Measurements from ENCODE around the gene ZC3H10.
"Not testable (repeated sequence)": the region's sequence is repeated elsewhere in the genome, so short reads cannot be mapped to it uniquely, and the experiment has no call there.

ZC3H10 gene

DNA sequence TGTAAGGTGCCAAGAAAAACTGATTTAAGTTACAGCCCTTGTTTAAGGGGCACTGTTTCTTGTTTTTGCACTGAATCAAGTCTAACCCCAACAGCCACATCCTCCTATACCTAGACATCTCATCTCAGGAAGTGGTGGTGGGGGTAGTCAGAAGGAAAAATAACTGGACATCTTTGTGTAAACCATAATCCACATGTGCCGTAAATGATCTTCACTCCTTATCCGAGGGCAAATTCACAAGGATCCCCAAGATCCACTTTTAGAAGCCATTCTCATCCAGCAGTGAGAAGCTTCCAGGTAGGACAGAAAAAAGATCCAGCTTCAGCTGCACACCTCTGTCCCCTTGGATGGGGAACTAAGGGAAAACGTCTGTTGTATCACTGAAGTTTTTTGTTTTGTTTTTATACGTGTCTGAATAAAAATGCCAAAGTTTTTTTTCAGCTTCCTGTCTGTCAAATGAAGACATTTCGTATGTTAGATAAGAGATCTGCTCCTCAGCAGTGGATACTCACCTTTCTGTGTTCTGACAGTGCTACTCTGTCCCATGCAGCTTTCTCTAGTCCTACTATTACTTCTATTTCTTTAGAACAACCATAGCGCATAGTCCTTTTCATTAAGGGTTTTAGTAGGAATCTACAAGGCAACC lies 14.9 kb upstream of the ZC3H10 start:
- no peak for DNase-seq

- DNase-seq, result no peak
Measured at GRCh38 chr12:56103823-56104108, 14.3 kb upstream of the ZC3H10 start.

GRCh38 chr12:56104109-56104814 lies 13.8 kb upstream of the ZC3H10 start, which contains the start of gene PA2G4:
PA2G4 (plus strand) TSS chr12:56104559; CDS start chr12:56104738, 179 bp downstream.
- DNase-seq, result peak; percentile 96 to 97

DNA sequence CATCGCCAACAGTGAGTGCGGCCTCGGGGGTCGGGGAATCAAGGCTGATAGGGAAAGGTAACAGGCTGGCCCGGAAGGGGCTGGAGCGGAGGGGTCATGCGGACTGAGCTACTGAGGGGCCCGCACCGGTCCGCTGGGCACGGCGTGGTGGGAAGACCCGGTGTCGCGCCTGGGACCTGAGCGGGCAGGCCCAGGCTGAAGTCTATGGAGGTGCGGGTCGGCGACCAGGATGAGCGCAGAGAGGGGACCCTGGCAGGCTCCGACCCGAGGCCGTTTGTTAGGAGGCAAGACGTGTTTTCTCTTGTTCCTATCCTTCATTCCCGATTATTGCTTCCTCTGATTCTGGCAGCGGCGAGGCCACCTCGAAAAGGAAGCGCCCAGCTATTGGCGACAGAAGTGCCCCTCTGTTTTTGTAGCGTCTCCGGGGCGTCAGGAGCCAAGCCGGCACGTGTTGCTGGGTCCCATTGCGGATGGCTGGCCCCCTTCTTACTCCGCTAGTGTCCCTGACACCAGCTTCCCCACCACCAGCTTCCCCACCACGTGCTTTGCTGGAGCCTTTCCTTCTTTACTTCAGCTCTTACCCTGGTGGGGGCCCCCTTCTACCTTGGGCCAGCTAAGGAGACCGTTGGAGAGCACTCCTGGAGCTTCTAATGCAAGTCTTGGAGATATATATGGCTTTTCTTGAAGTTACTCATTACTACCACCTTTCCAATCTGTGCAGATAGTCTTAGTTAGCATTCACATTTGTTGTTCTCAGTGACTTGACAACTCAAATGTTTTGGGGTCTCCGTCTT lies 13.1 kb upstream of the ZC3H10 start:
- peak; percentile 7 to 17 for DNase-seq

GRCh38 chr12:56105609-56105902 lies 12.5 kb upstream of the ZC3H10 start:
- DNase-seq, result no peak

DNA sequence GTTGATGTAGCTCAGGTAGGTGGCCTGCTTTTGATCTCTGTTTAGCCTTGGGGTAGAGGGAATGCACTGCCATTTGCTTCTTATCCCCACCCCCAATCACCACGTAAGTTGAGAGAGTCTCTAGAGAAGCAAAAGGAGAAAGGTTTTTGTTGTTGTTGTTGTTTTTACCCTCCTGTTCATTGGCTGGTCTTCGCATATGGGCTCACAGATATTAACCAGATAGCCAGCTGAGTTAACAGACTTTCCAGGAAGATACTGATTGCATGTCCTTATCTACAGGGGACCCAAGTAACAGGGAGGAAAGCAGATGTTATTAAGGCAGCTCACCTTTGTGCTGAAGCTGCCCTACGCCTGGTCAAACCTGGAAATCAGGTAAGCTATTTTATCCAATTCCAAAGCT lies 10.8 kb upstream of the ZC3H10 start:
- no peak for DNase-seq

DNA sequence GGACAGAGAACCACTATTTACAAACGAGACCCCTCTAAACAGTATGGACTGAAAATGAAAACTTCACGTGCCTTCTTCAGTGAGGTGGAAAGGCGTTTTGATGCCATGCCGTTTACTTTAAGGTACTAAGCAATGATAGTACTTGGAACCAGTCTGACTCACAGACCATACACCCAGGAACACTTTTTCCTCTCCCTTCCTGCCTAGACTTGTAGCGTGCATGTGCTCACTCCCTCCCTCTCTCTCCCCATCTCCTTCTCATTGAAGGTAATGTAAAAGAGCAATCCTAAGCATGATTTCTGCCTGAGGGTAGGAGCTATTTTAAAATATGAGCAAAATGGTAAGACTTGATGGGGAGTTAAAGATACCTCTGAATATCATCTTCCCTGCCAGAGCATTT lies 7.5 kb upstream of the ZC3H10 start:
- no peak for DNase-seq

DNA sequence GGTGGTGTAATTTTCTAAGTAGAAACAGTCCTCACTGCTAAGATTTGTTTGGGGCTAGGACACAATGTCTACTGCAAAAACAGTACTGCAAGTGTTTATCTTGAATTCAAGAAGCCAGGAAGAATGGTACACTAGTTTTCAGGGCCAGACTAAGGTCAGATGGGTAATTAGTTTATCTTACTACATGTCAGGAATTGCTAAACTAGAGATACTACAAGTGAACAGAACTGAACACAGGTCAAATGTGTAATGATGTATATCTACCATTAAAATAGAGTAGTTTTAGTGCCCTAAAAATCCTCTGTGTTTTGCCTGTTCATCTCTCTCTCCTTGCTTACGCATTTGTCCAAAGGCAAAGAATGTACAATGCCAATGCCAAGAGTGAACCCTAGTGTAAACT lies 4.0 kb upstream of the ZC3H10 start:
- DNase-seq, result no peak

GRCh38 chr12:56115329-56115728 lies 2.7 kb upstream of the ZC3H10 start:
- no peak for DNase-seq

GRCh38 chr12:56116267-56117081 lies 1.6 kb upstream of the ZC3H10 start, which contains the start of gene RPL41:
RPL41 (plus strand) TSS chr12:56116633.
- peak; percentile 86 to 87 for DNase-seq

DNA sequence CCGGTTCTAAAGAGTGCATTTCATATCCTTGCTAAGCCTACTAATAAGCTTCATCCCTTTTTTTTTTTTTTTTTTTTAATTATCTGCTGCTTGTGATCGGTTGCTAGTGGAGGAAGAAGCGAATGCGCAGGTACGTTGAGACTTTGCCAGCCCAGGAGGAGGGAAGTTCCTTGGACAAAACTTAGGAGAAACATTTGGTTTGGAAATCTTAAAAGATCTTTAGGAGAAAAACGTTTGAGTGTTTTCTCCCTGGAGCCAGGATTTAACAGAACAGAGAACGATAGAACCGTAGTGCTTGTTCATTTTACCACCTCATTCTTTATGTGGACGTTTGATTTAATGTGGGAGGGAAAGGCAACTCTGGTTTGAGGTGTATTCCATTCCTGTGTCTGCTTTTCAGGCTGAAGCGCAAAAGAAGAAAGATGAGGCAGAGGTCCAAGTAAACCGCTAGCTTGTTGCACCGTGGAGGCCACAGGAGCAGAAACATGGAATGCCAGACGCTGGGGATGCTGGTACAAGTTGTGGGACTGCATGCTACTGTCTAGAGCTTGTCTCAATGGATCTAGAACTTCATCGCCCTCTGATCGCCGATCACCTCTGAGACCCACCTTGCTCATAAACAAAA lies 872 bp upstream of the ZC3H10 start:
- not testable (repeated sequence) for DNase-seq

DNA sequence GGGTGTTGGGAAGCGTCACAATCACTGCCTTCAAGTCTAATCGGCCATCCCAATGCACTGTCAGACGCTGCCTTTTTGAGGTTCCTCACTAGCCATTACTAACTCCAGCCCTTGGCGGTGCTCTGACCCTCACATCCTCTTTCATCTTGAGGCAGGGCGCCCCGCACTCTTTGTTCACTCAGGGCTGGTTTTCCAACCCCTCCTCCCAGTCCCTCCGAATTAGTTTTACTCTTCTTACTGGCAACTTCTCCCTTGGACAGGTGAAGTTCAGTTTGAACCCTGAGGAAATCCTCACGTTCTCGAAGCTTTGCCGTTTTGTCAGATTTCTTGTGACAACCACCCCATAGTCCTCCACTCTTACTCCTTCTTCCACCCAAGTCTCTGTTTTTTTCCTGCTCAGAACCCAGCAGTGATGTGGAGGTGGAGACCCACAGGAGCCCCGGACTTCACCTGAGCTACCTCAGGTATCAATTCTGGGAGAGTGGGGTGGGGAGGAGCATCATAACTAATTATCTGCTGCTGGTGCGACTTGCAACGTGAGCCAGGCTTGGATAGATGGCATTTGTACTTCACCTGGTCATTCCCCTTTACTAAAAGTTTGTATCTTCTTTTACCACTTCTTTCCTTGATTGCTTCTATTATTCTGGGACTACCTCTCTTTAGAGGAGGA lies 757 bp downstream of the ZC3H10 start:
- DNase-seq, result no peak

- peak; percentile 73 to 77 for DNase-seq
Measured at GRCh38 chr12:56119361-56119796, 1.3 kb downstream of the ZC3H10 start.

DNA sequence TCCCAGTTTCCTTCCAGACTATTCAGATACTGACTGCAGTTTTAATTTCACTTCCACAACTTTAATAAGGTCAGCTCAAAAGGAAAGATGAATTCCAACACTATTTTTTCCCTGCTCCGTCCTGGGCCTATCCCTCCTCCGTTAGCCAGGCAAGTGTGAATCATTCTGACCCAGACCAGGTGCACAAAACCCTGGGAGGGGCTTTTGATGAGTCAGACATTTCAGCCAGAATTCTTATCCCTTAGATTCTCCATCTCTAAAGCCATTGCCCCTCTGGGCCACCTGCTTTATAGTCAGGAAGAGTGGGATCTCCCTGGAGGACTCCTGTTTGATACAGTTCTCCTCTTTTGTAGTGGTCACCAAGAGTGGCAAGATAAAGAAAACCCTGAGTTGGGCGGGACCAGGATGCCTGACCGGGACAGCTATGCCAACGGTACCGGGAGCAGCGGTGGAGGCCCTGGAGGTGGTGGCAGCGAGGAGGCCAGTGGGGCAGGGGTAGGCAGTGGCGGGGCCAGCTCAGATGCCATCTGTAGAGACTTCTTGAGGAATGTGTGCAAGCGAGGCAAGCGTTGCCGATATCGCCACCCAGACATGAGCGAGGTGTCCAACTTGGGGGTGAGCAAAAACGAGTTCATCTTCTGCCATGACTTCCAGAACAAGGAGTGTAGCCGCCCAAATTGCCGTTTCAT lies 2.2 kb downstream of the ZC3H10 start:
- DNase-seq, result no peak

- DNase-seq, result no peak
Measured at GRCh38 chr12:56121204-56121870, 3.3 kb downstream of the ZC3H10 start.

DNA sequence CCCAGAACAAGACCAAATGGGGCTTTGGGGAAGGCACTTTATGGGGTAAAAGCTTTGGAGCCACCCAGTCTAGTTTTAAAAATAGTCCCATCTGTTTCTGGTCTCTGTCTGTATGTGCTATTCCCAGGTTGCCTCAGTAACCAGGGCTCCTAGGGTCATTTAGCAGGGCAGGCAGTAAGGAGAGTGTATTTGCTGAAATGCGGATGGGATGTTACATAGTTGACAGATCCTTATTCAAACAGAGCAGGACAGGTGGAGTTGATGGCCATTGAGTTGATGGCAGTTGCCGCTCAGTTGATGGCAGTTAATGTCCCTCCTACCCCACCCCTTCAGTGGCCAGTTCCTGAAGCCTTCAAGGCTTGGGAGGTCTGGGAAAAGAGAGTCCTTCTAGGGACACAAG lies 4.6 kb downstream of the ZC3H10 start:
- DNase-seq, result no peak

- DNase-seq, result no peak
Measured at GRCh38 chr12:56124133-56124532, 6.1 kb downstream of the ZC3H10 start.

DNA sequence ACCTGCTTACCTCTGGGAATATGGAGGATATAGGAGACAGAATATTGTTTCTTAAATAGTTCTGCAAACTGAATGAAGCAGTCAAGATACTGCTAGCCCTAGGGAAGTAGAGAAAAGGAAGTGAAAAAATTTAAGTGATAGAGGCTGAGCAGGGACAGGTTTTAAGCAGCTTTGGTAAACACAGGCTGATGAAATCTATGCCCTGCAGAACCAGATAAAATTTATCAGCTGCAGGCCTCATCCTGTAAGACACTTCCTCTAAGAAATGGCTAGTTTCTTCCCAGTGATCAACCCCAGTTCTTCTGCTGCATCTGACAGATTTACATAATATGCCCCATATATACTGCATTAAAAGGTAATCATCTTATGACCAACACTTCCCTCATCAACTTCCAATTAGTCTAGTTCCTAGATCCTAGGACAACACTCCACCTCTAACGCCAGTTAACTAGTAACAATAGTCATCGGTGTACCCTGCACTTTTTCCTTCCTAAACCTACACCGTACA lies 8.7 kb downstream of the ZC3H10 start:
- peak; percentile 30 to 54 for DNase-seq

DNA sequence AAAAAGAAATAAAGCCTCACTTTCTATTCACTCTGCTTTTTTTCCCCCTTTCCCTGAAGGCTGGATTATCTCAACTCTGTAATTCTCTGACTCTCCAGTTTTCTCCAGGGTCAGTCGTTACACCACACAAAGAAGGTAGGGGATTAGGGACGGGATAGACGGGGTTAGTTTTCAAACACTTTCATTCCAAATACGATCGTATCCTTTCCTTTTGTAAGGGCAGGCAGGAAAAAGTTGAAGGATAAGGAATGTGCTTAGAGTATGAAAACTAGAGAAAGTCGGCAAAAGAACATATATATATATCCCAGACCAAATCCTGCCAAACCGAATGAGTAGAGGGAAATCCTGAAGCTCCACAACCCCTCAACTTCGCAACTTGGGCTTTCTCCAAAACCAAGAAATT lies 9.4 kb downstream of the ZC3H10 start:
- no peak for DNase-seq

DNA sequence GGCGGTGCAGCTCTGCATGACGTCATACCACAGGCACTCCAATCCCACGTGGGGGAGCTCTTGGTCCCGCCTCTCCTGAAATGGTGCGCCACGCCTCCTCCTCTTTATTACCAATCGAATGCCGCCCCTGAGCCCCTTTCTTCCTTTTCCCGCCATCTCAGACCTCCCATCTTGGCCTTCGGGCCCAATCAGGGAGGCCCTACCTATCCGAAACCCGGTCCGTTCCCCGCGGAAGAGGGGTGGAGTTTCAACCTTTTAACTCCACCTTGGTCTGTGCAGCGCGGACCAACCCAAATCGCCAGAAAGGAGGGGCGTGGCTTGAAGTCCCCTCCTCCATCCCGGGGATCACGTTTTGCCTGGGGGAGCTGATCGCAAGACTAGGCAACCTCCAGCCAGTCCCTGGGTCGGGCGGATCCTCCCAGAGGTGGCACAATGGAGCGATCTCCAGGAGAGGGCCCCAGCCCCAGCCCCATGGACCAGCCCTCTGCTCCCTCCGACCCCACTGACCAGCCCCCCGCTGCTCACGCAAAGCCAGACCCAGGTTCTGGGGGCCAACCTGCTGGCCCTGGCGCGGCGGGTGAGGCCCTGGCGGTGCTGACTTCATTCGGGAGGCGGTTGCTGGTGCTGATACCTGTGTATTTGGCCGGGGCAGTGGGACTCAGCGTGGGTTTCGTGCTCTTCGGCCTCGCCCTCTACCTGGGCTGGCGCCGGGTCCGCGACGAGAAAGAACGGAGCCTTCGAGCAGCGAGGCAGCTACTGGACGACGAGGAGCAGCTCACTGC lies 10.0 kb downstream of the ZC3H10 start, which contains the start of gene ESYT1:
ESYT1 (plus strand) TSS at position 380 of the 782 bp plus-strand sequence; CDS start at position 433, 53 bp downstream.
- peak; percentile 98 for DNase-seq

Data from AML-193 (cell line).